KMS-11 (cell line): Measurements from ENCODE around the gene ALKBH8.
"Not testable (repeated sequence)": the region's sequence is repeated elsewhere in the genome, so short reads cannot be mapped to it uniquely, and the experiment has no call there.

Source experiments
- H2AFZ ChIP-seq: fragments of 200-600 bp; sonication (generic); 2 replicates; pipeline ENCODE4 v1.6.1; 2016; ENCODE audit warnings: antibody characterized with exemption, mixed run types, low read depth
- H3K27ac ChIP-seq: fragments of 200-600 bp; sonication (generic); 2 replicates; pipeline ENCODE4 v1.6.1; 2016; ENCODE audit warnings: mild to moderate bottlenecking, mixed run types
- H3K27me3 ChIP-seq: fragments of 200-600 bp; sonication (generic); 2 replicates; pipeline ENCODE4 v1.6.1; 2017; ENCODE audit warnings: mild to moderate bottlenecking, low read depth, mixed run types, moderate library complexity; ENCODE audit not compliant: insufficient read depth
- H3K36me3 ChIP-seq: fragments of 200-600 bp; sonication (generic); 2 replicates; pipeline ENCODE4 v1.6.1; 2017; ENCODE audit warnings: mild to moderate bottlenecking, mixed run types; ENCODE audit not compliant: insufficient read depth
- H3K4me1 ChIP-seq: fragments of 200-600 bp; sonication (generic); 2 replicates; pipeline ENCODE4 v1.6.1; 2016; ENCODE audit warnings: mild to moderate bottlenecking, low read depth, mixed run types; ENCODE audit not compliant: poor library complexity, severe bottlenecking
- H3K4me2 ChIP-seq: fragments of 200-600 bp; sonication (generic); 2 replicates; pipeline ENCODE4 v1.7.0; 2016; ENCODE audit warnings: mild to moderate bottlenecking, mixed run types
- H3K4me3 ChIP-seq: fragments of 200-600 bp; sonication (generic); IDR thresholded peaks from 2 replicates; pipeline ENCODE4 v1.6.1; 2017; ENCODE audit warnings: low read depth, low read length, mixed read lengths; ENCODE audit not compliant: insufficient read depth
- H3K79me2 ChIP-seq: fragments of 200-600 bp; sonication (generic); 2 replicates; pipeline ENCODE4 v1.6.1; 2016; ENCODE audit warnings: low read depth, mixed run types; ENCODE audit not compliant: insufficient read depth
- H3K9ac ChIP-seq: fragments of 200-600 bp; sonication (generic); 2 replicates; pipeline ENCODE4 v1.6.1; 2016; ENCODE audit warnings: mild to moderate bottlenecking, mixed run types
- H4K20me1 ChIP-seq: fragments of 200-600 bp; sonication (generic); 2 replicates; pipeline ENCODE4 v1.6.1; 2016; ENCODE audit warnings: mild to moderate bottlenecking, mixed run types; ENCODE audit not compliant: insufficient read depth
- TF ChIP-seq, protein P1 (sequence below): fragments of 200-600 bp; sonication (generic); conservative IDR thresholded peaks from 2 replicates; pipeline ENCODE4 v1.6.1; 2017; ENCODE audit warnings: low read depth, mild to moderate bottlenecking, antibody characterized with exemption, low read length, moderate library complexity, mixed read lengths

Gene ALKBH8

DNA sequence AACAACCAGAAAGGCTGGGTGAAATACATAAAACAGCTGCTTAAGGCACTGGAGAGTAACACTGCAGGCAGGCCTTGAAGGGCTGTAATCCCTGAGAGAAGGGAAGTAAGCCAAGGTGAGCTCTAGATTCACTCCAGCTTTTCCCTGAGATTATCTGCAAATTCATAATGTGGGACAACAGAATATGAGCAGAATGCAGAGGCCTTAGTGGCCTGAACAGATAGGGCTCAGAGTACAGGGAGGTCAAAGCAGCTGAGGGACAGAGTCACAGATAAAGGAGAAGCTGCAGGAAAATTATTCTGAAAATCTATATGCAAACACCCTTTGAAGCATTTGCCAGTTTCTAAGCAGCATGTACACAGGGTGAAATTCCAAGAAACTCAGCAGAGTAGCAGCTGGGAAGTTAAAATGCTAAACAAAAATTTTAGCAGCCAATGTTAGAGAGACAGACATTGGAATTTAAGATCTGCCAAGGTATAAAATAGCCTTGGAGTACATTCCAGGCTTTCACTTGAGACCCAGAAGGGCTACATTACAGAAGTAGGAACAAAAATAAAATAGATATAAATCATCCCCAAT lies 59.8 kb downstream of the ALKBH8 start:
- Histone ChIP-seq H3K4me3 (no peak overlapping the region), H4K20me1 (no peaks in the 10 kb centered on the region), H2AFZ (no peak overlapping the region), H3K4me1 (no peaks in the 10 kb centered on the region), H3K27ac (no peak overlapping the region), H3K36me3 (no peaks in the 10 kb centered on the region), H3K9ac (no peak overlapping the region), H3K79me2 (no peaks in the 10 kb centered on the region), H3K27me3 (no peaks in the 10 kb centered on the region), H3K4me2 (no peak overlapping the region)
- TF ChIP-seq, protein P1, sequence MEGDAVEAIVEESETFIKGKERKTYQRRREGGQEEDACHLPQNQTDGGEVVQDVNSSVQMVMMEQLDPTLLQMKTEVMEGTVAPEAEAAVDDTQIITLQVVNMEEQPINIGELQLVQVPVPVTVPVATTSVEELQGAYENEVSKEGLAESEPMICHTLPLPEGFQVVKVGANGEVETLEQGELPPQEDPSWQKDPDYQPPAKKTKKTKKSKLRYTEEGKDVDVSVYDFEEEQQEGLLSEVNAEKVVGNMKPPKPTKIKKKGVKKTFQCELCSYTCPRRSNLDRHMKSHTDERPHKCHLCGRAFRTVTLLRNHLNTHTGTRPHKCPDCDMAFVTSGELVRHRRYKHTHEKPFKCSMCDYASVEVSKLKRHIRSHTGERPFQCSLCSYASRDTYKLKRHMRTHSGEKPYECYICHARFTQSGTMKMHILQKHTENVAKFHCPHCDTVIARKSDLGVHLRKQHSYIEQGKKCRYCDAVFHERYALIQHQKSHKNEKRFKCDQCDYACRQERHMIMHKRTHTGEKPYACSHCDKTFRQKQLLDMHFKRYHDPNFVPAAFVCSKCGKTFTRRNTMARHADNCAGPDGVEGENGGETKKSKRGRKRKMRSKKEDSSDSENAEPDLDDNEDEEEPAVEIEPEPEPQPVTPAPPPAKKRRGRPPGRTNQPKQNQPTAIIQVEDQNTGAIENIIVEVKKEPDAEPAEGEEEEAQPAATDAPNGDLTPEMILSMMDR, result no peak

GRCh38 chr11:107504981-107505380 lies 60.6 kb downstream of the ALKBH8 start:
- TF ChIP-seq, protein P1, result no peak
- no peak overlapping the region for H3K27ac ChIP-seq
- no peaks in the 10 kb centered on the region for H3K4me1 ChIP-seq
- no peaks in the 10 kb centered on the region for H3K79me2 ChIP-seq
- no peak overlapping the region for H3K9ac ChIP-seq
- H2AFZ ChIP-seq, result no peak overlapping the region
- no peak overlapping the region for H3K4me3 ChIP-seq
- no peaks in the 10 kb centered on the region for H3K27me3 ChIP-seq
- H4K20me1 ChIP-seq, result no peaks in the 10 kb centered on the region
- H3K4me2 ChIP-seq, result no peak overlapping the region
- H3K36me3 ChIP-seq, result no peaks in the 10 kb centered on the region

DNA sequence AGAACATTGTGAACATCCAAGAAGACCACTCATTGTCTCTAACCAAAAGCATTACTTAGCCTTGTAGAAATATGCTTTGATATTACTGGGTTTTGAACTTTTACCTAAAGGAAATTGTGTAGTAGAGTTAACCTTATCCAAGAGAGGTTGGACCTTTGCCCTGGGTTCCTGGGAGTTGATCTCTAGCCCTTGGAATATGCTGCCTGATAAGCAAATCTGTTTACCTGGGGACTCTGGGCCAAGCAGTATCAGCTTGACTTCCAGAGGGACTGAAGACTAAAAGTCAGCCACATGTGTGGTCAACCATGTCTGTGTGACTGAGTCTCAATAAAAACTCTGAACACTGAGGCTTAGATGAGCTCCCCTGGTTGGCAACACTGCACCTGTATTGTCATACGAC lies 63.8 kb downstream of the ALKBH8 start:
- TF ChIP-seq, protein P1, result no peak

DNA sequence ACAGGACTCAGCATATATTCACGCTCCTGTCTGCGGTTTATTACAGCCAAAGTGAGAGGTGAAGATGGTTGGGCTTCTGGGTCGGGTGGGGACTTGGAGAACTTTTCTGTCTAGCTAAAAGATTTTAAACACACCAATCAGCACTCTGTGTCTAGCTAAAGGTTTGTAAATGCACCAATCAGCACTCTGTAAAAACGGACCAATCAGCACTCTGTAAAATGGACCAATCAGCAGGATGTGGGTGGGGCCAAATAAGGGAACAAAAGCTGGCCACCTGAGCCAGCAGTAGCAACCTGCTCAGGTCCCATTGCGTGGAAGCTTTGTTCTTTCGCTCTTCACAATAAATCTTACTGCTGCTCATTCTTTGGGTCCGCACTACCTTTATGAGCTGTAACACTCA lies 68.2 kb downstream of the ALKBH8 start:
- H3K4me3 ChIP-seq, H3K27ac ChIP-seq, H3K4me1 ChIP-seq, H3K4me2 ChIP-seq, H4K20me1 ChIP-seq, H3K9ac ChIP-seq, H3K79me2 ChIP-seq, H3K36me3 ChIP-seq, H2AFZ ChIP-seq, H3K27me3 ChIP-seq: not testable (repeated sequence)

More for the DNA sequence above, 63.8 kb downstream of the ALKBH8 start:
- Histone ChIP-seq H3K27ac (no peak overlapping the region), H2AFZ (no peak overlapping the region), H3K4me3 (no peak overlapping the region), H3K4me2 (no peak overlapping the region), H3K36me3 (no peaks in the 10 kb centered on the region), H3K9ac (no peak overlapping the region), H3K79me2 (no peaks in the 10 kb centered on the region), H4K20me1 (no peaks in the 10 kb centered on the region), H3K27me3 (no peaks in the 10 kb centered on the region), H3K4me1 (no peaks in the 10 kb centered on the region)

DNA sequence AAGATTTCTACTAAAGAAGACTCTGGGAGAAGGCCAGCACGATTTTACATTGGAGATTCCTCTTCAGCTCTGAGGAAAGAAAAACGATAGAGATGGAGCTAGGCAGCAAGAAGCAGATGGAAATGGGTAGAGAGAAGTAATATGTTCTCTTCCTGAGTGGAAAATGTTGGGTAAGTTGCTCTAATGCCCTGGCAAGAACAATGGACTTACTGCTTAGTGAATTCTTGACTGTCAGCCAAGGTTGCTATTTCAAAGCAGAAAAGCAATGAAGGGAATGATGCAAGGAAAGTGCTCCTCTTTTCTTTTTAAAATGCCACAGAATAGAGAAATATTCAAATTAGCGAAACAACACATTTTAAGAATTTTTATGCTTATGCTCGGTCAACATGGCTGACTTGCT lies 69.5 kb downstream of the ALKBH8 start:
- no peak overlapping the region for H2AFZ ChIP-seq
- H4K20me1 ChIP-seq, result no peaks in the 10 kb centered on the region
- H3K4me2 ChIP-seq, result no peak overlapping the region
- H3K4me3 ChIP-seq, result no peak overlapping the region
- H3K79me2 ChIP-seq, result no peaks in the 10 kb centered on the region
- TF ChIP-seq, protein P1, result no peak
- H3K36me3 ChIP-seq, result no peaks in the 10 kb centered on the region
- no peak overlapping the region for H3K27ac ChIP-seq
- H3K4me1 ChIP-seq, result no peaks in the 10 kb centered on the region
- no peak overlapping the region for H3K9ac ChIP-seq
- no peaks in the 10 kb centered on the region for H3K27me3 ChIP-seq
